SH-SY5Y (cell line): Measurements from ENCODE around the gene TMEM132A.

Source experiments
- GATA2 ChIP-seq: IDR thresholded peaks from 2 replicates; pipeline ENCODE4 v1.6.1; 2011; ENCODE audit warnings: mild to moderate bottlenecking, low read depth, low read length
- GATA3 ChIP-seq: IDR thresholded peaks from 2 replicates; pipeline ENCODE4 v1.6.1; 2011; ENCODE audit warnings: low read depth, mild to moderate bottlenecking, low read length, moderate library complexity

GRCh38 chr11:60895687-60896086 lies 28.6 kb upstream of the TMEM132A start:
- no peak for TF ChIP-seq GATA3
- TF ChIP-seq GATA2, result no peak
